SU-DHL-6 (cell line): ENCODE measurements around the gene XYLT1.

Experiments used
- H2AFZ ChIP-seq: fragments of 200-600 bp; sonication (generic); 2 replicates; pipeline ENCODE4 v1.6.1; 2014; ENCODE audit warnings: low read depth, mild to moderate bottlenecking, moderate library complexity, mixed read lengths, antibody characterized with exemption, low read length; ENCODE audit not compliant: severe bottlenecking
- H3F3A ChIP-seq: fragments of 200-600 bp; shearing (Covaris generic); 2 replicates; pipeline ENCODE4 v1.6.0; 2016; ENCODE audit warnings: antibody characterized with exemption, mild to moderate bottlenecking; ENCODE audit not compliant: insufficient read depth
- H3K27ac ChIP-seq: fragments of 200-600 bp; sonication (generic); 2 replicates; pipeline ENCODE4 v1.5.1; 2016; ENCODE audit warnings: low read depth, mild to moderate bottlenecking, low read length, moderate library complexity, mixed read lengths
- H3K27me3 ChIP-seq: fragments of 200-600 bp; sonication (generic), shearing (Covaris generic); 2 replicates; pipeline ENCODE4 v1.6.0; 2014; ENCODE audit warnings: mild to moderate bottlenecking, low read length
- H3K36me3 ChIP-seq: fragments of 200-600 bp; sonication (generic); 2 replicates; pipeline ENCODE4 v1.6.1; 2014; ENCODE audit warnings: mild to moderate bottlenecking, low read length, mixed read lengths
- H3K4me2 ChIP-seq: fragments of 300-600, 200-600 bp; shearing (Covaris generic), sonication (generic); 2 replicates; pipeline ENCODE4 v1.6.0; 2014; ENCODE audit warnings: low read length, low read depth, mild to moderate bottlenecking; ENCODE audit not compliant: poor library complexity, severe bottlenecking
- H3K4me3 ChIP-seq: fragments of 200-600 bp; sonication (generic); 2 replicates; pipeline ENCODE4 v1.5.1; 2014; ENCODE audit warnings: antibody characterized with exemption, low read length, mild to moderate bottlenecking, mixed read lengths; ENCODE audit not compliant: insufficient read depth, poor library complexity, severe bottlenecking
- H3K79me2 ChIP-seq: fragments of 200-600 bp; sonication (generic); 2 replicates; pipeline ENCODE4 v1.6.1; 2014; ENCODE audit warnings: mild to moderate bottlenecking, low read length, moderate library complexity; ENCODE audit not compliant: insufficient read depth
- H3K9ac ChIP-seq: fragments of 200-600 bp; sonication (generic); 2 replicates; pipeline ENCODE4 v1.7.0; 2014; ENCODE audit warnings: mild to moderate bottlenecking, low read length
- H3K9me2 ChIP-seq: fragments of 200-600 bp; sonication (generic); replicated peaks from 2 replicates; pipeline ENCODE4 v1.6.1; 2014; ENCODE audit warnings: low read length; ENCODE audit not compliant: insufficient read depth
- H3K9me3 ChIP-seq: fragments of 200-600 bp; sonication (generic); 2 replicates; pipeline ENCODE4 v1.6.1; 2014; ENCODE audit warnings: low read length, mixed read lengths; ENCODE audit not compliant: insufficient read depth
- H4K20me1 ChIP-seq: fragments of 200-600 bp; sonication (generic); 2 replicates; pipeline ENCODE4 v1.6.1; 2014; ENCODE audit warnings: low read depth, mild to moderate bottlenecking, antibody characterized with exemption, low read length, moderate library complexity, mixed read lengths
- CTCF ChIP-seq: fragments of 200-600 bp; sonication (generic); IDR thresholded peaks from one replicate; pipeline ENCODE4 v1.5.1; 2017; ENCODE audit warnings: antibody characterized with exemption, mild to moderate bottlenecking, low read length, moderate library complexity; ENCODE audit not compliant: insufficient read depth, poor library complexity, severe bottlenecking
- EZH2phosphoT487 ChIP-seq: fragments of 200-600 bp; sonication (generic), shearing (Covaris generic); conservative IDR thresholded peaks from 2 replicates; pipeline ENCODE4 v1.6.1; 2018; ENCODE audit warnings: mild to moderate bottlenecking, antibody characterized with exemption, low read length, moderate library complexity, mixed read lengths

The XYLT1 gene

GRCh38 chr16:17231972-17232371, 238.8 kb downstream of the XYLT1 start:
- no peak for TF ChIP-seq EZH2phosphoT487
- no peak for TF ChIP-seq CTCF
- Histone ChIP-seq H3K36me3 (no peaks in the 10 kb centered on the region), H3K9me3 (no peaks in the 10 kb centered on the region), H3K4me2 (no peak overlapping the region), H3K79me2 (no peaks in the 10 kb centered on the region), H3K9ac (no peak overlapping the region), H3K27ac (no peak overlapping the region), H3F3A (no peaks in the 10 kb centered on the region), H2AFZ (no peak overlapping the region), H3K9me2 (no peaks in the 10 kb centered on the region), H3K4me3 (no peak overlapping the region), H3K27me3 (no peaks in the 10 kb centered on the region), H4K20me1 (peaks cover 10% of the 10 kb centered on the region; the same call in 1 of the 2 replicates)

- H3K9me3 ChIP-seq: no peaks in the 10 kb centered on the region
- H3K27me3 ChIP-seq: no peaks in the 10 kb centered on the region
- no peaks in the 10 kb centered on the region for H3K36me3 ChIP-seq
- no peak overlapping the region for H3K27ac ChIP-seq
- peaks cover 10% of the 10 kb centered on the region; the same call in 1 of the 2 replicates for H4K20me1 ChIP-seq
- H3K4me3 ChIP-seq: no peak overlapping the region
- H2AFZ ChIP-seq: no peak overlapping the region
- no peak overlapping the region for H3K4me2 ChIP-seq
- TF ChIP-seq EZH2phosphoT487 (no peak), CTCF (no peak)
- no peaks in the 10 kb centered on the region for H3K79me2 ChIP-seq
- no peak overlapping the region for H3K9ac ChIP-seq
- H3F3A ChIP-seq: no peaks in the 10 kb centered on the region
- no peaks in the 10 kb centered on the region for H3K9me2 ChIP-seq
Observed at GRCh38 chr16:17230932-17231581, 239.7 kb downstream of the XYLT1 start.

GRCh38 chr16:17229766-17230165, 241.0 kb downstream of the XYLT1 start:
- no peak overlapping the region for H3K4me3 ChIP-seq
- no peaks in the 10 kb centered on the region for H3F3A ChIP-seq
- H3K9ac ChIP-seq: no peak overlapping the region
- TF ChIP-seq EZH2phosphoT487 (no peak), CTCF (no peak)
- H4K20me1 ChIP-seq: peaks cover 10% of the 10 kb centered on the region; the same call in 1 of the 2 replicates
- H3K9me3 ChIP-seq: no peaks in the 10 kb centered on the region
- no peak overlapping the region for H3K4me2 ChIP-seq
- no peaks in the 10 kb centered on the region for H3K9me2 ChIP-seq
- H3K36me3 ChIP-seq: no peaks in the 10 kb centered on the region
- H3K27me3 ChIP-seq: no peaks in the 10 kb centered on the region
- no peak overlapping the region for H2AFZ ChIP-seq
- H3K27ac ChIP-seq: no peak overlapping the region
- H3K79me2 ChIP-seq: no peaks in the 10 kb centered on the region
